ENCODE measurements around the gene TOMM7. TPM values are rescaled to one million over a fixed set of nuclear protein-coding genes. Genes with fewer than 3 reads are reported as not detected.

TOMM7 gene
- total and polyA plus RNA-seq, 9 of the 15 experiments (the other 6 are each of a cell fraction or from before 2014, with no cell fraction given), result 283 to 1,717 (median 638) TPM

GRCh38 chr7:22864855-22865601 is 42.4 kb upstream of the TOMM7 start:
- WGBS (ENCODE audit: insufficient coverage, low coverage, missing lambda C conversion rate), result 80% methylated on average over 7 of the region's 7 CpGs
- intact Hi-C loops (cut with micrococcal nuclease) (loop anchor here (5.0 kb wide), 1 partner anchor 138 kb away; the partner anchor contains the start of gene IL6), in situ Hi-C loops (cut with MboI) (no loop called here)
- H2AFZ ChIP-seq (ENCODE audit: low read depth, low read length), result no peak overlapping the region
- H3K9me1 ChIP-seq (ENCODE audit: control insufficient read depth, insufficient read depth, low read length), result no peaks in the 10 kb centered on the region
- TF ChIP-seq ZNF785 (CRISPR knock-in tag; IDR thresholded peaks at IDR 0.05), result no peak
- TF ChIP-seq CBX5 (IDR thresholded peaks at IDR 0.05; ENCODE audit: borderline replicate concordance, low read depth), result no peak
- TF ChIP-seq ZNF121 (CRISPR knock-in tag; conservative IDR thresholded peaks at IDR 0.05), result no peak
- TF ChIP-seq NEUROD1 (IDR thresholded peaks at IDR 0.05; ENCODE audit: borderline replicate concordance, low read depth, low read length, partially characterized antibody), result no peak
- TF ChIP-seq NR2C2 (CRISPR knock-in tag; IDR thresholded peaks at IDR 0.05), result no peak
- TF ChIP-seq NR2C2 (tag; IDR thresholded peaks at IDR 0.05), result no peak
- no peak for TF ChIP-seq STAG1 (CRISPR knock-in tag; IDR thresholded peaks at IDR 0.05; ENCODE audit: borderline replicate concordance)
- no peak for TF ChIP-seq MITF (IDR thresholded peaks at IDR 0.05)
- TF ChIP-seq CEBPB (tag; IDR thresholded peaks at IDR 0.05), result no peak
- TF ChIP-seq ZC3H4 (CRISPR knock-in tag; IDR thresholded peaks at IDR 0.05; ENCODE audit: borderline replicate concordance), result no peak
- no peak for TF ChIP-seq ZNF175 (CRISPR knock-in tag; IDR thresholded peaks at IDR 0.05; ENCODE audit: low read depth)
- TF ChIP-seq SMAD1 (IDR thresholded peaks at IDR 0.05; ENCODE audit: low read depth, low read length, partially characterized antibody), result no peak
- H3K4me1 ChIP-seq (replicated peaks in 1 of 2; ENCODE audit: control insufficient read depth in 2 of 2, insufficient read depth in 2 of 2, low read length in 2 of 2), result no peaks in the 10 kb centered on the region; a peak in 1 of 5 replicates
- H3K79me2 ChIP-seq (ENCODE audit: control insufficient read depth, insufficient read depth, low read length), result no peaks in the 10 kb centered on the region
- no peak overlapping the region for H3K27ac ChIP-seq (ENCODE audit: extremely low read depth, low read depth, low read length)
- ChIA-PET CTCF (ENCODE audit: low intra/inter-chr PET ratio) (no interaction called here), POLR2A (interaction anchor here (0.9 to 1.6 kb wide), 4 partner anchors 9 to 11 kb away, joined by 4 to 6 read pairs (median 4); no protein-coding TSS in a partner anchor)
- no peaks in the 10 kb centered on the region for H3K9me3 ChIP-seq (replicated peaks; ENCODE audit: control insufficient read depth, insufficient read depth, low read depth, low read length)
- no peaks in the 10 kb centered on the region for H3K27me3 ChIP-seq (ENCODE audit: control insufficient read depth in 2 of 2, insufficient read depth in 2 of 2, low read length in 2 of 2)
- FAIRE-seq, result no peak
- H4K20me1 ChIP-seq (replicated peaks; ENCODE audit: control insufficient read depth, insufficient read depth, low read length), result no peaks in the 10 kb centered on the region
- H3K9ac ChIP-seq (ENCODE audit: insufficient read depth in 1 of 2, low read depth in 2 of 2, low read length in 2 of 2), result peak overlapping the region in 1 of 2 experiments; percentile 55; a peak in 1 of 4 replicates
- H3K4me2 ChIP-seq (ENCODE audit: insufficient read depth, low read length), result no peak overlapping the region
- no peak for DNase-seq (ENCODE audit: extremely low read depth in 1 of 4, low spot score in 3 of 4)
- no TSS peak for BruUV-seq (replicated peaks)
- ATAC-seq, result no peak
- H3K4me3 ChIP-seq, result no peak overlapping the region
- H3K36me3 ChIP-seq (ENCODE audit: control insufficient read depth, insufficient read depth, low read length), result peaks cover 20% of the 10 kb centered on the region

Data from K562 (cell line).